ENCODE results near the gene IFI27L1. TPM values are rescaled to one million over a fixed set of nuclear protein-coding genes. Genes with fewer than 3 reads are reported as not detected.

Gene IFI27L1
- total RNA-seq, 2 experiments from 2014 or later: 35.3 to 42.7 TPM

- no peak for DNase-seq
- no peaks in the 10 kb centered on the region for H3K4me1 Mint-ChIP-seq (ENCODE audit: low read depth)
- intact Hi-C loops (cut with micrococcal nuclease): no loop called here
- CTCF ChIA-PET: interaction anchor here (1.1 kb wide), 1 partner anchor 25 kb away, joined by 4 read pairs; no protein-coding TSS in a partner anchor
- no peak overlapping the region for H3K4me3 Mint-ChIP-seq
- H3K27me3 Mint-ChIP-seq: peaks cover under 1% of the 10 kb centered on the region
- no peaks in the 10 kb centered on the region for H3K36me3 Mint-ChIP-seq
- no peak overlapping the region for H3K27ac Mint-ChIP-seq
- no peaks in the 10 kb centered on the region for H3K9me3 Mint-ChIP-seq
- POLR2A ChIA-PET: no interaction called here
Observed at GRCh38 chr14:94111276-94112095, 30.4 kb downstream of the IFI27L1 start.

- H3K4me3 Mint-ChIP-seq: no peak overlapping the region
- ChIA-PET POLR2A (no interaction called here), CTCF (no interaction called here)
- no peak for DNase-seq
- intact Hi-C loops (cut with micrococcal nuclease): no loop called here
- no peak overlapping the region for H3K27ac Mint-ChIP-seq
- H3K36me3 Mint-ChIP-seq: no peaks in the 10 kb centered on the region
- no peaks in the 10 kb centered on the region for H3K4me1 Mint-ChIP-seq (ENCODE audit: low read depth)
- H3K27me3 Mint-ChIP-seq: peaks cover 6% of the 10 kb centered on the region
- H3K9me3 Mint-ChIP-seq: no peaks in the 10 kb centered on the region
Observed at GRCh38 chr14:94112513-94113063, 31.5 kb downstream of the IFI27L1 start.

GRCh38 chr14:94113073-94113472 is 32.0 kb downstream of the IFI27L1 start:
- Mint-ChIP-seq H3K9me3 (no peaks in the 10 kb centered on the region), H3K27ac (no peak overlapping the region), H3K4me3 (no peak overlapping the region), H3K27me3 (peaks cover 6% of the 10 kb centered on the region), H3K4me1 (ENCODE audit: low read depth) (no peaks in the 10 kb centered on the region), H3K36me3 (no peaks in the 10 kb centered on the region)
- POLR2A ChIA-PET: no interaction called here
- intact Hi-C loops (cut with micrococcal nuclease): no loop called here
- CTCF ChIA-PET: interaction anchor here (0.7 kb wide), 1 partner anchor 373 kb away, joined by 3 read pairs; no protein-coding TSS in a partner anchor
- no peak for DNase-seq

GRCh38 chr14:94113490-94113889 is 32.4 kb downstream of the IFI27L1 start:
- no peak for DNase-seq
- H3K4me3 Mint-ChIP-seq: no peak overlapping the region
- POLR2A ChIA-PET: no interaction called here
- H3K27ac Mint-ChIP-seq: no peak overlapping the region
- CTCF ChIA-PET: interaction anchor here (0.7 kb wide), 1 partner anchor 372 kb away, joined by 3 read pairs; no protein-coding TSS in a partner anchor
- H3K4me1 Mint-ChIP-seq (ENCODE audit: low read depth): no peaks in the 10 kb centered on the region
- H3K9me3 Mint-ChIP-seq: no peaks in the 10 kb centered on the region
- intact Hi-C loops (cut with micrococcal nuclease): no loop called here
- H3K36me3 Mint-ChIP-seq: no peaks in the 10 kb centered on the region
- H3K27me3 Mint-ChIP-seq: peaks cover 6% of the 10 kb centered on the region

- Mint-ChIP-seq H3K9me3 (no peaks in the 10 kb centered on the region), H3K27ac (no peak overlapping the region), H3K4me3 (no peak overlapping the region), H3K4me1 (ENCODE audit: low read depth) (no peaks in the 10 kb centered on the region), H3K36me3 (no peaks in the 10 kb centered on the region), H3K27me3 (peaks cover 6% of the 10 kb centered on the region)
- POLR2A ChIA-PET: no interaction called here
- intact Hi-C loops (cut with micrococcal nuclease): no loop called here
- CTCF ChIA-PET: interaction anchor here (1.9 kb wide), 1 partner anchor 23 kb away, joined by 7 read pairs; no protein-coding TSS in a partner anchor
- no peak for DNase-seq
Observed at GRCh38 chr14:94113908-94114588, 32.9 kb downstream of the IFI27L1 start.

GRCh38 chr14:94114589-94115057 is 33.5 kb downstream of the IFI27L1 start:
- intact Hi-C loops (cut with micrococcal nuclease): no loop called here
- POLR2A ChIA-PET: no interaction called here

GRCh38 chr14:94115058-94115591 is 34.0 kb downstream of the IFI27L1 start:
- H3K4me1 Mint-ChIP-seq (ENCODE audit: low read depth): no peaks in the 10 kb centered on the region
- H3K9me3 Mint-ChIP-seq: peaks cover 9% of the 10 kb centered on the region
- peaks cover 6% of the 10 kb centered on the region for H3K27me3 Mint-ChIP-seq
- CTCF ChIA-PET: interaction anchor here (0.9 to 1.9 kb wide), 3 partner anchors 18 to 79 kb away, joined by 3 to 7 read pairs (median 5); no protein-coding TSS in a partner anchor
- no peaks in the 10 kb centered on the region for H3K36me3 Mint-ChIP-seq
- no peak overlapping the region for H3K27ac Mint-ChIP-seq
- POLR2A ChIA-PET: no interaction called here
- intact Hi-C loops (cut with micrococcal nuclease): no loop called here
- no peak overlapping the region for H3K4me3 Mint-ChIP-seq
- DNase-seq: no peak

More at GRCh38 chr14:94114589-94115057, 33.5 kb downstream of the IFI27L1 start:
- no peaks in the 10 kb centered on the region for H3K36me3 Mint-ChIP-seq
- CTCF ChIA-PET: interaction anchor here (0.9 to 1.9 kb wide), 3 partner anchors 18 to 78 kb away, joined by 3 to 7 read pairs (median 5); no protein-coding TSS in a partner anchor
- no peak overlapping the region for H3K27ac Mint-ChIP-seq
- no peaks in the 10 kb centered on the region for H3K4me1 Mint-ChIP-seq (ENCODE audit: low read depth)
- no peak overlapping the region for H3K4me3 Mint-ChIP-seq
- no peak for DNase-seq
- H3K9me3 Mint-ChIP-seq: peaks cover 4% of the 10 kb centered on the region
- peaks cover 6% of the 10 kb centered on the region for H3K27me3 Mint-ChIP-seq

- Mint-ChIP-seq H3K27ac (no peak overlapping the region), H3K9me3 (peaks cover 14% of the 10 kb centered on the region), H3K27me3 (peaks cover 6% of the 10 kb centered on the region), H3K4me1 (ENCODE audit: low read depth) (no peaks in the 10 kb centered on the region), H3K4me3 (no peak overlapping the region), H3K36me3 (peaks cover 2% of the 10 kb centered on the region)
- ChIA-PET POLR2A (no interaction called here), CTCF (interaction anchor here (0.9 to 1.9 kb wide), 3 partner anchors 17 to 79 kb away, joined by 3 to 7 read pairs (median 5); no protein-coding TSS in a partner anchor)
- no peak for DNase-seq
- intact Hi-C loops (cut with micrococcal nuclease): no loop called here
Observed at GRCh38 chr14:94115631-94116030, 34.5 kb downstream of the IFI27L1 start.

GRCh38 chr14:94116701-94117100 is 35.6 kb downstream of the IFI27L1 start:
- intact Hi-C loops (cut with micrococcal nuclease): no loop called here
- ChIA-PET POLR2A (no interaction called here), CTCF (no interaction called here)
- H3K27me3 Mint-ChIP-seq: peaks cover 6% of the 10 kb centered on the region
- H3K4me1 Mint-ChIP-seq (ENCODE audit: low read depth): no peaks in the 10 kb centered on the region
- H3K27ac Mint-ChIP-seq: no peak overlapping the region
- no peak for DNase-seq
- H3K36me3 Mint-ChIP-seq: peaks cover 7% of the 10 kb centered on the region
- no peak overlapping the region for H3K4me3 Mint-ChIP-seq
- peaks cover 24% of the 10 kb centered on the region for H3K9me3 Mint-ChIP-seq

- H3K9me3 Mint-ChIP-seq: peaks cover 25% of the 10 kb centered on the region
- ChIA-PET CTCF (interaction anchor here (1.5 to 1.8 kb wide), 2 partner anchors 14 to 19 kb away, joined by 6 to 9 read pairs; no protein-coding TSS in a partner anchor), POLR2A (no interaction called here)
- no peak for DNase-seq
- no peak overlapping the region for H3K27ac Mint-ChIP-seq
- H3K27me3 Mint-ChIP-seq: peaks cover 6% of the 10 kb centered on the region
- H3K36me3 Mint-ChIP-seq: peaks cover 7% of the 10 kb centered on the region
- no peaks in the 10 kb centered on the region for H3K4me1 Mint-ChIP-seq (ENCODE audit: low read depth)
- no peak overlapping the region for H3K4me3 Mint-ChIP-seq
- intact Hi-C loops (cut with micrococcal nuclease): no loop called here
Observed at GRCh38 chr14:94117856-94118255, 36.7 kb downstream of the IFI27L1 start.

- no peaks in the 10 kb centered on the region for H3K4me1 Mint-ChIP-seq (ENCODE audit: low read depth)
- peaks cover 7% of the 10 kb centered on the region for H3K36me3 Mint-ChIP-seq
- intact Hi-C loops (cut with micrococcal nuclease): no loop called here
- H3K27me3 Mint-ChIP-seq: peaks cover 6% of the 10 kb centered on the region
- DNase-seq: no peak
- no peak overlapping the region for H3K4me3 Mint-ChIP-seq
- H3K9me3 Mint-ChIP-seq: peaks cover 25% of the 10 kb centered on the region
- no peak overlapping the region for H3K27ac Mint-ChIP-seq
- CTCF ChIA-PET: interaction anchor here (1.8 kb wide), 1 partner anchor 18 kb away, joined by 9 read pairs; no protein-coding TSS in a partner anchor
- POLR2A ChIA-PET: no interaction called here
Observed at GRCh38 chr14:94119071-94119470, 38.0 kb downstream of the IFI27L1 start.
